Fibroblast of upper back skin (primary cell): ENCODE data around the gene VILL.
"Not testable (repeated sequence)": the region's sequence is repeated elsewhere in the genome, so short reads cannot be mapped to it uniquely, and the experiment has no call there.

Source experiments
- DNase-seq: peaks from one replicate; pipeline ENCODE4 v3.0.0-alpha.2; 2013

The VILL gene

GRCh38 chr3:37964146-37964545, 26.4 kb upstream of the VILL start:
- no peak for DNase-seq

GRCh38 chr3:37964716-37965115, 25.9 kb upstream of the VILL start:
- no peak for DNase-seq

GRCh38 chr3:37967260-37967881, 23.2 kb upstream of the VILL start:
- DNase-seq: peak; percentile 65

- no peak for DNase-seq
Measured at GRCh38 chr3:37968199-37968598, 22.4 kb upstream of the VILL start.

- no peak for DNase-seq
Measured at GRCh38 chr3:37968813-37969595, 21.6 kb upstream of the VILL start.

GRCh38 chr3:37969596-37970100, 20.9 kb upstream of the VILL start:
- DNase-seq: no peak

- DNase-seq: no peak
Measured at GRCh38 chr3:37970802-37971201, 19.8 kb upstream of the VILL start.

GRCh38 chr3:37971467-37971866, 19.1 kb upstream of the VILL start:
- no peak for DNase-seq

- not testable (repeated sequence) for DNase-seq
Measured at GRCh38 chr3:37972056-37972455, 18.5 kb upstream of the VILL start.

- DNase-seq: no peak
Measured at GRCh38 chr3:37973246-37974054, 17.1 kb upstream of the VILL start.

- DNase-seq: peak; percentile 56
Measured at GRCh38 chr3:37974121-37975083, 16.2 kb upstream of the VILL start.

- DNase-seq: no peak
Measured at GRCh38 chr3:37979541-37980461, 10.8 kb upstream of the VILL start.

GRCh38 chr3:37980462-37981347, 9.9 kb upstream of the VILL start:
- no peak for DNase-seq

- DNase-seq: no peak
Measured at GRCh38 chr3:37981348-37981664, 9.3 kb upstream of the VILL start.

- no peak for DNase-seq
Measured at GRCh38 chr3:37982331-37982730, 8.3 kb upstream of the VILL start.

GRCh38 chr3:37984051-37984450, 6.5 kb upstream of the VILL start:
- no peak for DNase-seq

GRCh38 chr3:37984596-37984995, 6.0 kb upstream of the VILL start:
- DNase-seq: no peak

- DNase-seq: no peak
Measured at GRCh38 chr3:37985637-37986320, 4.8 kb upstream of the VILL start.

GRCh38 chr3:37986479-37987314, 3.9 kb upstream of the VILL start:
- no peak for DNase-seq
